ENCODE data around the gene GCSAM.

Gene GCSAM

GRCh38 chr3:112111785-112112402, 21.2 kb downstream of the GCSAM start:
- peak; percentile 97 for FAIRE-seq
- no peak for DNase-seq (ENCODE audit: insufficient read length, low spot score)

- no peak for FAIRE-seq
- DNase-seq (ENCODE audit: insufficient read length, low spot score), result no peak
Measured at GRCh38 chr3:112109322-112109721, 23.7 kb downstream of the GCSAM start.

DNA sequence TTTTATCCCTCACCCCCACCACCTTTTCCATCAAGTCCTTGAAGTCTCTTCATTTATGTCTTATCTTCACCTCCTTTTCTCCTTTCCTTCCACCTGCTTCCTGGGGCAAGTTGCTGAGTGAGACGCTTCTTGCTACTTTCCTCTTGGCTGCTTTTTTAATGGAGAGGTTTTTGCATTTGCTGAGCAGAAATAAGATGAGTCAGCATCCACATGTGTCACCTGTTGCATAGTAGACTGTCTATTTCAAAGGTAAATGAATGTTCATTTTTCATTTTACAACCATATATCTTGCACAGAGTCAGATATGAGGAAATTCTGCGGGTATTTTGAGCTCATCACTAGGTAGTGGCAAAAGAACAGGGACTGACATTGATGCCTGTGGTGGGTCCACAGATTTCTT, 28.3 kb downstream of the GCSAM start:
- FAIRE-seq (no peak), DNase-seq (ENCODE audit: insufficient read length, low spot score) (no peak)

GRCh38 chr3:112101916-112102315, 31.1 kb downstream of the GCSAM start:
- FAIRE-seq (no peak), DNase-seq (ENCODE audit: insufficient read length, low spot score) (no peak)

GRCh38 chr3:112097378-112097777, 35.7 kb downstream of the GCSAM start:
- DNase-seq (ENCODE audit: insufficient read length, low spot score), result no peak

DNA sequence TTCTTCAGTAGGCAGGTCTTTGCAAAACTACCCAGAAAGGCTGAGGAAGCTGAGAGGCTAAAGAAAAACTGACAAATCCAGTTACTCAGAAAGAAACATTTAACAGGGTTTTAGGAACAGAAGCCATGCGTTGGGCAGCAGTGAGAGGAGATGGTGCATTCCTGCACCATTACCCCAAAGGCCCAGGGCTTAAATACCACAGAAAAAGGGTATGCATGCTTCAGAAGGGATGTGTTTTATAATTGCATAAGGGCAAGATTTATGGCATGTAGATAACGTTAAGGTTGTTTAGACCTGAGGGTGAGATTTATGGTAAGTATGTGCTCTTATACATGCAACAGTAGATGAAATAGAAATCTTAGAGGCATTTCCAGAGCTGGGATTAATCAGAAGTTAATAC, 36.9 kb downstream of the GCSAM start:
- DNase-seq (ENCODE audit: insufficient read length, low spot score) (no peak), FAIRE-seq (no peak)

More at GRCh38 chr3:112097378-112097777, 35.7 kb downstream of the GCSAM start:
- FAIRE-seq, result no peak

GRCh38 chr3:112095731-112096130, 37.3 kb downstream of the GCSAM start:
- DNase-seq (ENCODE audit: insufficient read length, low spot score) (no peak), FAIRE-seq (no peak)

DNA sequence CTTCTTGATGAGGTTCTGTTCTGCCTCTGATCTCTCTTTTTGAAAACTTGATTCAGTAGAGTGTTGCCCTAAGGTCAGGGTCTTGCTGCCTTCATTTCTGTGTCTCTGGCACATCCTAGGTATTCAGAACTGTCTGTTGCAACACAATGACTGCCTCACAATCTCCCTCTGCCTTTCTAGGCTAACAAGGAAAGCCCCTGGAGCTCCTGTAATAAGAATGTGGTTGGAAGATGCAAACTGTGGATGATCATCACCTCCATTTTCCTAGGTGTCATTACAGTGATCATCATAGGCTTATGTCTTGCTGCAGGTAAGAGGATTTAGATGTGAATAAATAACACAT, 39.9 kb downstream of the GCSAM start:
- DNase-seq (ENCODE audit: insufficient read length, low spot score), result no peak
- FAIRE-seq, result no peak

DNA sequence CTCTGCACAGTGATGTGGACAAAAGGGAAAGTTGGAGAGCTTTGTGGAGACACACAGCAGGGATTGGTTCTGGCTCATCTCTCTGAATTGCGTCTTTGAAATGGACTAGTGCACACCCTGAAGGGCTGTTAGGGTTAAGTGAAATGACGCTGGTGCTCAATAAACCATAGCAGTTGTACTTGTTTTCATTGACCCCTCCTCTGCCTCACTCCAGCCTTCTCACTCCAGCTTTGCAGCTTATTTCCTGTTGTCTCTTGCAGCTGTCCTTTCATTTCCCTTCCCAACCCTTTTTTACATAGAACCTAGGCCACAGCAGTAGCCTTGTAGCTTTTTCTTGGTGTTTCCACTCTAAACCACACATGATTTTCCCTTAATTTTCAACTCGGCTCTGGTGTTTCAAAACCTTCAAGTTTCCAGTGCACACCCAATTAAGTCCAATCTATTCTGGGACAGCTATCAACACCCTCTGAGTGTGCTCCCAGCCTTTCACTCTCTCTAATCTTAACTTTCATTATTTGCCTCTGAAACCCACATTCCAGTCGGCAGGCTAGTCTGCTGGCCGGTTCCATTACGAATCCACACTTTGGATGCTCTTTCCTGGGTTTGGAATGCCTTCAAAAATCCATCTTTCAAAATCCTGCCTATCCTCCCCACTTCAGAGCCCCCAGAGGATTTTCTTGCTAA, 40.4 kb downstream of the GCSAM start:
- DNase-seq (ENCODE audit: insufficient read length, low spot score) (no peak), FAIRE-seq (peak; percentile 62)

DNA sequence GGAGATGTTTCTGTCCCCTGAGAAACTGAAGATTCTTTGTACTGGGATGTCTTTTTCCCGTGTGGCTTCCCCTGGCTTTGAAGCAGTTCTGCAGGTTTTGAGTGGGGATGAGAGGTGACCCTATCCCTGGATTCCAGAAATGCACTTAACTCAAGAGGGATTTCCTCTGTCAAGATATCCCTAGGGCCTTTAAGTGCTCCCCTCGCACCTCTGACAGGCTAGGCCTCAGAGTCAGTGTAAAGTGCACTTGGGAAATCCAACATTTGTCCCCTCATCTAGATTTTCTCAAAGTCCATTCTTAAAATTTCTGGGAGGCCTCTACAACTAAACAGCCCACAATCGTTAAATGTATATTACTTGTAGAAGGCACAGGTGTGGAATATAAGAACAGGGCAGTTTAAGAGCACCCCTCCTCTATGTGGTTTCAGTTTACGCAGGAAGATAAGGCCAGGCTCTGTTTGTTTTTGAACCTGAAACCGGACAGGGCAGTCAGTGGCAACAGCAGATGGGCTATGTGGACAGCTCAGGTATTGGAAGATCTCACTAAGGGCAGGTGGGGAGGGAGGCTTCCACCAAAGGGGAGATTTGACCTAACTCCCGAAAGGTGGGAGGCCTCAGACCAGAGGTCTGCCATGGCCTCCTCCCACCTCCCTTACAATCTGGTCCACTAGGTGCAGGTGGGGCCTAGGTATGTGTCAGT, 42.0 kb downstream of the GCSAM start:
- FAIRE-seq, result no peak

DNA sequence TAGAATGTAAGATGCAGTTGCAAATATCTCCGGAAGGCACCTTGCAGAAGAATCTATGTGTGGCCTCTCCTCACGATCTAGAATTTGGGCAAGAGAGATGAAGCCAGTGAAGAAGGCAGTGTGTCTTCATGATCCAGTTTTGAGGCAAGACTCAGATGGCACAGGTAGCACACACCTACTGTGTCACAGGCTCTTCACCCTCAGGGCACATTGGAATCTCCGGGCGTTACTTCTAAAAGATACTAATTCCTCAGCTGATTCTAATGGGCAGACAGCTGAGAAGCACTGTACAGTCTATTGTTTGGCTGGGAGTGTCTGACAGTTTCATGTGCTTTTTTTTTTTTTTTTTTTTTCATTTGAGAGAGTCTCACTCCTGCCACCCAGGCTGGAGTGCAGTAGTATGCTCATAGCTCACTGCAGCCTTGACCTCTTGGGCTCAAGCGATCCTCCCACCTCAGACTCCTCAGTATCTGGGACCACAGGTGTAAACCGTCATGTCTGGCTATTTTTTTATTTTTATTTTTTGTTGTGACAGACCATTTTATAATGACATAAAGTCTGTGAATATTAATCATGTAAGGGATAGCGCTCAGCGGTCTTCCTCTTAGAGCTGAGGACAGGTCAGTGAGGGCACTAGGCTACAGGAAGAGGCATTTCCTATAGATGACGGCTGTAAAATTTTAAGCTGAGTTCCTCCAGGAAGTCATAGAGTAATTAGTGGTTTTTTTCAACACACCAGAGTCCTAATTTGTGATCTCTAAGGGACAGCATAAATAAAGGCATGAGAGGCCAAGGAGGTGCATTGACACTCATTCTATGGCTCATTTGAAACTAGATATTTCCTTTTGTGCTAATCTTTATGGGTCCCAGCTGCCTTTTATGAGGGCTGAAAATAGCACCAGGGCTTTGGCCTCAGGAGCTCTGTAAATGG, 42.8 kb downstream of the GCSAM start:
- DNase-seq (ENCODE audit: insufficient read length, low spot score), result no peak
- no peak for FAIRE-seq

More for the DNA sequence above, 42.0 kb downstream of the GCSAM start:
- no peak for DNase-seq (ENCODE audit: insufficient read length, low spot score)

- DNase-seq (ENCODE audit: insufficient read length, low spot score) (no peak), FAIRE-seq (no peak)
Measured at GRCh38 chr3:112088944-112089343, 44.1 kb downstream of the GCSAM start.

GRCh38 chr3:112087746-112088145, 45.3 kb downstream of the GCSAM start:
- FAIRE-seq (no peak), DNase-seq (ENCODE audit: insufficient read length, low spot score) (no peak)

DNA sequence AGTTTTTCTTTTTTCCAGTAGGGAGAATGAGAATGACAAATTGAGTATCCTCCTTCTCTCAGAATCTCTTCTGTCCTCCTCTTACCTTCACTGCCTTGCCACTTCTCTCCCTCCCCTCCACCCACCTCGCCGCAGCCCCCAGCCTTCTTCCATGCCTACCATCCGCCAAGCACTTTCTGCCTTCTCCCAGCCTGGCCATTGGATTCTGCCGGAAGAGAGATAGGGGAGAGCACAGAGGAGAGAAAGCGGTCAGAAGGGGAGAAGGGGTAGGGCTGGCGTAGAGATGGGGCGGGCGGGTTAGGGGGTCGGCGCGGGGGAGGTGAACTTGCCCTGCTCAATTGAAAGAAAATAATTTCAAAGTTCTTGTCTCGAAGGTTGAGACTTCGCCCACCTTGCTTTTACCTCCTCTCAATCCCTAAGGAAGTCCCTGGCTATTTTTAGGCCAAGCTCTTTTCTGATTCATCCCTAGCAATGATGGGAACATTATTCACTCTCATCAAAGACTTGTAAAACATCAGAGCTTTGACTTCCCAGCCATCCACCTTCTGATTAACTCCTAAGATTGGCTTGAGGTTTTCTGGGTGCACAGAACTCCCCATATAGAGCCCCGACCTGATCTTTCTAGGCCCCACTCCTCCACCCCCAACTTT, 46.0 kb downstream of the GCSAM start:
- DNase-seq (ENCODE audit: insufficient read length, low spot score), result no peak
- FAIRE-seq, result peak; percentile 11

GRCh38 chr3:112086076-112086854, 46.8 kb downstream of the GCSAM start, which contains the start of gene C3orf52:
C3orf52 (plus strand) TSS chr3:112086389; CDS start chr3:112086408, 19 bp downstream.
- DNase-seq (ENCODE audit: insufficient read length, low spot score), result peak; percentile 57
- FAIRE-seq, result peak; percentile 59

DNA sequence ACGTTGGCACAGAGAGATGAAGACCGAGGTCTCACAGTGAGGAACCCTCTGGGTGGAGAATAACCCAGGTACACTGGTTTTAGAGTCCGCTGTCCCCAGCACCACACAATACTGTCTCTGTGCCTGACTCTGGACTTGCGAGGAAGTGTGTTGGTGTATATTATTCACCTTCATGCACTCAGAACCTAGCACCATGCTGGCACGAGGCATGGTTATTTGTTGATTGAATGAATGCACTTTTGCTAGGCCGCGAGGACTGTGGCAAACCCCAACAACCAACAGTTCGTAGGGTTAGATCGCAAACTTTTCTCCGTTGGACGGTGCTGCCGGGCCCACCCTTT, 47.3 kb downstream of the GCSAM start:
- DNase-seq (ENCODE audit: insufficient read length, low spot score) (no peak), FAIRE-seq (no peak)

- no peak for DNase-seq (ENCODE audit: insufficient read length, low spot score)
- no peak for FAIRE-seq
Measured at GRCh38 chr3:112084980-112085705, 47.9 kb downstream of the GCSAM start.

- FAIRE-seq (no peak), DNase-seq (ENCODE audit: insufficient read length, low spot score) (no peak)
Measured at GRCh38 chr3:112083239-112083638, 49.8 kb downstream of the GCSAM start.

All from GM19239 (cell line).